NB4 (cell line): Measurements from ENCODE around the gene IQGAP2.

ENCODE experiments used
- DNase-seq: peaks from one replicate; pipeline ENCODE4 v3.0.0; 2010; ENCODE audit warnings: low read depth
- H3K4me3 ChIP-seq: one replicate; pipeline ENCODE4 v1.5.1; 2011; ENCODE audit warnings: mild to moderate bottlenecking, low read depth, low read length, moderate library complexity
- CTCF ChIP-seq: IDR thresholded peaks from one replicate; pipeline ENCODE4 v1.5.1; 2012; ENCODE audit warnings: low read depth, low read length
- MAX ChIP-seq: IDR thresholded peaks from 2 replicates; pipeline ENCODE4 v1.6.1; 2011; ENCODE audit warnings: low read depth, low read length
- MYC ChIP-seq: IDR thresholded peaks from 2 replicates; pipeline ENCODE4 v1.6.1; 2011; ENCODE audit warnings: low read depth, low read length
- POLR2A ChIP-seq: IDR thresholded peaks from 2 replicates; pipeline ENCODE4 v1.6.1; 2011; ENCODE audit warnings: mild to moderate bottlenecking; ENCODE audit not compliant: insufficient read length; ENCODE audit errors: extremely low read depth

Gene IQGAP2

DNA sequence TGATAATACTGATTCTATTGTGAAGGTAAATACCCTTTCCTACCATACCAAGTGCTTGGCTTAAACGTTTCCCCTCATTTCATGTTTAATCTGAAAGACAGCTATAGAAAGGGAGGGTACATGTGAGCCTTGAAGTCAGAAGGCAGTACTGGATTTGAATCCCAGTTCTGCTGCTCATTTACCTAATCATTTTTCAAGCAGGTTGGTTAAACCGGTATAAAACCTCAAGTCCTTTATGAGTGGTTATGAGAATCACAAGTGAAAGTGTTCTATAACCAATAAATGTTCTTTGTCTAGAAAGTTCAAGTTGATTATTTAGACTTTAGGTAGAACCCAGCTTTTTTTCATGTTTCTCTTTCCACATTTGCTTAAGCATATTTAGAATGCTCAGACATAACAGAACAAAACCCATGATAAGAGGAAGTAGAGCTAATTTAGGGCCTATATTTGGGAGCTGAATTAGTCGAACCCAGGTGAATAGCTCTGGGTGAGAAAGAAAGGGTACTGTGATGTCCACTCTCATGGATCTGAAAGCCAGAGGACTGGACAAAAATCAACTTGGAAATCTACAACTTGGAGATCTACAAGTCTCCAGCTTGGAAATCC is 249.8 kb downstream of the IQGAP2 start:
- no peak for DNase-seq
- TF ChIP-seq POLR2A (no peak), MYC (no peak), CTCF (no peak), MAX (no peak)

DNA sequence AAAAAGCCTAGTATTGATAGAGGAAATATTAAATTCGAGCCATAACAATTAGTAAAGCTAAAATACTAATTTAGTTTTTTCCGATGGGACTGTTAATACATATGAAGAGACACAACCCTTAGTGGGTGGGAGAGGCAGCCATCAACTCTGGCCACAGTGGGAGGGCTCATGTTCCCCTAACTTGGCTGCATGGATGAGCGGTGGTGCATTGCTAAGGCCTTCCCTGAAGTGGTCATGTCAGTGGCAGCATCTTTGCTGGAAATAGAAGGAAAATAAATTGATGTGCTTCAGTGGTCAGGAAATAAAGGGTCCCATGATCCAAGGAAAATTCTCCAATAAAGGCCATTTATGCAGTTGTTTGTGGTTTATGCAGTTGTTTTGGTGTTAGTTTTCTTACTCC is 254.0 kb downstream of the IQGAP2 start:
- TF ChIP-seq MAX (no peak), POLR2A (no peak), CTCF (no peak), MYC (no peak)
- DNase-seq, result no peak
- no peak overlapping the region for H3K4me3 ChIP-seq

More for the DNA sequence above, 249.8 kb downstream of the IQGAP2 start:
- no peak overlapping the region for H3K4me3 ChIP-seq

DNA sequence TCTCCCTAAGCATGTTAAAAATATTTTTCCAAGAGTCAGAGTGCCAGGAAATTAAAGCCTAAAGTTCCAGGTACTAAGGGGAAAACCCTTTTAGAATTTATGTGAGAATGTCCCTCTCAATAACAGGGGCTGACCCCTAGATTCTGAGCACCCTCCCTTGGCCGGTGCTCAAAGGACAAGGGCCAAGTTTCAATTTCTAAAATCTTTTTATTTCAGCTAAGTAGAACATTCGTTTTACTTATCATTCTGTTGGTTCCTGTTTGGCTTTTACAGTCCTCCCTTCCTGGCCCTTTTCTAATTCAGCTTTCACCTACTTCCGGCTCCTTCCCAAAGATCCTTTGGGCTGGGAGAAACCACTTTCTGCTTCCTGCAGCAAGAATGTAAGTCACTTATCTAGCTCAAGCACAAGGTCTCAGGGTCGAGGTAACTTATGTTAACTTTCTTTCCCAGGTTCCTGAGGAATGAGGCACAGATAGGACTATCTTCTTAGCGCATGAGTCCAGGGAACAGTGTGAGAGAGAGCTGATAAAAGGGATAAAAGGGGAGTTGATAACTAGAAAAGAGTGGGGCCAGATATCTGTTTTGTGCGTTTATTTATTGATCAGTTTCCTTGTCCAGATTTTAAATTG is 254.7 kb downstream of the IQGAP2 start:
- H3K4me3 ChIP-seq, result no peak overlapping the region
- TF ChIP-seq MYC, result no peak
- TF ChIP-seq MAX, result no peak
- no peak for TF ChIP-seq POLR2A
- TF ChIP-seq CTCF, result no peak
- no peak for DNase-seq

GRCh38 chr5:76660360-76660759 is 257.3 kb downstream of the IQGAP2 start:
- H3K4me3 ChIP-seq, result no peak overlapping the region
- TF ChIP-seq MYC, result no peak
- no peak for TF ChIP-seq CTCF
- no peak for TF ChIP-seq POLR2A
- no peak for TF ChIP-seq MAX
- DNase-seq, result no peak

GRCh38 chr5:76662521-76662920 is 259.4 kb downstream of the IQGAP2 start:
- no peak overlapping the region for H3K4me3 ChIP-seq
- DNase-seq, result no peak
- TF ChIP-seq POLR2A (no peak), CTCF (no peak), MYC (no peak), MAX (no peak)
